ENCODE results near the gene CRYGN.

CRYGN gene

GRCh38 chr7:151386301-151387160 lies 53.4 kb downstream of the CRYGN start:
- DNase-seq (ENCODE audit: low read depth), result no peak
- TF ChIP-seq CTCF (conservative IDR thresholded peaks at IDR 0.05; ENCODE audit: low read depth, low read length), result no peak
- no peak overlapping the region for H3K4me3 ChIP-seq (ENCODE audit: low read depth, low read length)

- DNase-seq (ENCODE audit: low read depth), result no peak
- no peak overlapping the region for H3K4me3 ChIP-seq (ENCODE audit: low read depth, low read length)
- no peak for TF ChIP-seq CTCF (conservative IDR thresholded peaks at IDR 0.05; ENCODE audit: low read depth, low read length)
These were observed 54.2 kb downstream of the CRYGN start for GRCh38 chr7:151385626-151386300.

GRCh38 chr7:151384776-151385625 lies 54.9 kb downstream of the CRYGN start:
- no peak for TF ChIP-seq CTCF (conservative IDR thresholded peaks at IDR 0.05; ENCODE audit: low read depth, low read length)
- no peak overlapping the region for H3K4me3 ChIP-seq (ENCODE audit: low read depth, low read length)
- no peak for DNase-seq (ENCODE audit: low read depth)

- no peak overlapping the region for H3K4me3 ChIP-seq (ENCODE audit: low read depth, low read length)
- no peak for TF ChIP-seq CTCF (conservative IDR thresholded peaks at IDR 0.05; ENCODE audit: low read depth, low read length)
- no peak for DNase-seq (ENCODE audit: low read depth)
These were observed 55.6 kb downstream of the CRYGN start for GRCh38 chr7:151384352-151384697.

GRCh38 chr7:151383638-151384351 lies 56.1 kb downstream of the CRYGN start:
- no peak overlapping the region for H3K4me3 ChIP-seq (ENCODE audit: low read depth, low read length)
- no peak for TF ChIP-seq CTCF (conservative IDR thresholded peaks at IDR 0.05; ENCODE audit: low read depth, low read length)
- no peak for DNase-seq (ENCODE audit: low read depth)

- no peak for DNase-seq (ENCODE audit: low read depth)
- no peak for TF ChIP-seq CTCF (conservative IDR thresholded peaks at IDR 0.05; ENCODE audit: low read depth, low read length)
- no peak overlapping the region for H3K4me3 ChIP-seq (ENCODE audit: low read depth, low read length)
These were observed 57.7 kb downstream of the CRYGN start for GRCh38 chr7:151382079-151382885.

Data from choroid plexus epithelial cell (primary cell).